Activated CD4-positive, alpha-beta T cell treated with anti-CD3 and anti-CD28 coated beads, Interleukin-10, Interleukin-2, amounts not matched to agents 100 ng/mL and 50 ng/mL, durations not matched to agents 16 hours and 8 hours (primary cell): ENCODE results near the gene SUCLA2.

Experiments used
- DNase-seq: peaks from one replicate; pipeline ENCODE4 v3.0.0-alpha.2; 2020

The SUCLA2 gene

GRCh38 chr13:47898080-47898479, 103.0 kb downstream of the SUCLA2 start:
- DNase-seq: no peak

DNA sequence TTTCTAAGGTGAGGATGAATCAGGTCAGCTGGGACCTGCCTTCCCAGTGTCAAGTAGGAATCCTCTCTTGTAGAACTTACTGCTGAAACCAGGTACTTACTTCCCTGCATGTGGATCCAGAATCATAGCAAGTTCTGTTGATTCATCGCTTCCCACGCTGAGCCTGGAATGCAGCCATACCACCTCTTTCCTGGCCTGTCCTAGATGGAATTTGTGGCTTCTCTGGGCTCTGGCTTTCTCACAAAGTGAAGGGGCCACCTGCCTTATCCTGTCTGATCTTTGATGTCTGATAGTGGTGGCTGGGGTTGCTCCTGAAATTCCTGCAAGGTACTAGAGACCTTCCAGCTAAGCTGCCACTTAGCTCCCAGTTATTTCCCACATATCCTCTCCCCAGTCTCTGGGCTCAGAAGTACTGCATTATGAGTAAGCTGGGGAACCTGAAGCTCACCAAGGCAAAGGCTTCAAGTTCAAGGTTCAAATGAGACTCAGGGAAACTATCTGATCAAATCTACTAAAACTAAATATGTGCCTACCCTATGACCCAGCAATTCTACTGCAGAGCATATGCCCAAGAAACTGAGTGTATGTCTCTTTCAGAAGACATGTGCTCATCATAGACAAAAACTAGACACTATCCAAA, 103.5 kb downstream of the SUCLA2 start:
- no peak for DNase-seq

DNA sequence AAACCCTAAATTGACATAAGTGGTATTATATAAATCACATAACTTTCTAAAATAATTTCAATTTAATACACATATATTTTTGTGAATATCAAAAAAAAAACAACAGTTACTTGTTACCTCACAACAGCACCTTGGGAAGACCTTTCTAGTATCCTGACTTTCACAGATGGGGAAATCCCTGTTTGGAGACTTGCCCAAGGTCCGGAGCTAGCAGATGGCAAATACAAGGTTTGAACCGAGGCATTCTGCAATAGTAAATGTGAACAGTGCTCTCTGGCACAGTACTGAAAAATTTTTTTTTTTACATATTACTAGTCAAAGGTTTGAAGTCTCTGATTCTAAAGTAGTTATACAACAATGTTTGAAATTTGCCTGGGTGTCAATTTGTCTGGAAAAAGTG, 104.5 kb downstream of the SUCLA2 start:
- no peak for DNase-seq

DNA sequence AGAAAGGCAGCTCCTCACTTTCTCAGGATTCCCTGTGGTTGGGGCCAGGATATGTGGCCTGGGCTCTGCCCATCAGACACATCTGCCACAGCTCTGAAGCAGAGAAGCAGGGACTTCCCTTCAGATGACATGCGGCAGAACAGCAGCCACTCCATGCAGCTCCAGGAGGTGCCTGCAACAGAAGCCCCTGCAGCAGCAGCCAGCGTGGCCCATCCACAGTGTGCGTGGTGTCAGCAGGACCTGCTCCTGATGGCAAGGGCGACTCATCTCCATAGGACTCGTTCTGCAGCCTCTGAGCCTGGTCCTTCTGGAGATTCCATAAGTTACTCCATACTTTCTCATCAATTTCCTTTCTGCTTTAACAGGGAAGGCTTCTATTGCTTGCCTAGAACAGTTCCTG, 105.0 kb downstream of the SUCLA2 start:
- no peak for DNase-seq

DNA sequence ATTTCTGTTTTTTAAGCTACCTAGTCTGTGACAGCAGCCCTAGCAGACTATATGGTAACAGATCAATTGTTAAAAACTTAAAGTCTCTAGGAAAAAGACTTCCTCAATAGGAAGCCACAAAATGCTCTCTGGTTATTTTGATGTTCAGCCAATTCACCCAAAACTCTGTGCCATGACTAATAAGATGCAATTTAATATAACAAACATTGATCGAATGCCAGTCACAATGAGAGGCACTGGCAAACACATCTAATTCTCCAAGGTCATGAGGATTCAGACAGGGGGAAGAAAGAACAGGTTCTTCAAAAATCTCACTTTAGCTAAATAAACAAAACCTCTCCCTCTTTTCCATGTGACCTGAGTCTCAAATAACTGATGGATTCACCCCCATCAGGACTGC, 107.5 kb downstream of the SUCLA2 start:
- DNase-seq: no peak
